CD4-positive, alpha-beta T cell treated with Interferon alpha-2 for 1 hour (primary cell): ENCODE results near the gene KCNK16.
A peak's percentile ranks its signal among the peaks of the same experiment; 100 is the strongest.

Experiments used
- DNase-seq, 2 donors: peaks; one replicate each; pipeline ENCODE4 v3.0.0-alpha.2; 2020 to 2022

Gene KCNK16

DNA sequence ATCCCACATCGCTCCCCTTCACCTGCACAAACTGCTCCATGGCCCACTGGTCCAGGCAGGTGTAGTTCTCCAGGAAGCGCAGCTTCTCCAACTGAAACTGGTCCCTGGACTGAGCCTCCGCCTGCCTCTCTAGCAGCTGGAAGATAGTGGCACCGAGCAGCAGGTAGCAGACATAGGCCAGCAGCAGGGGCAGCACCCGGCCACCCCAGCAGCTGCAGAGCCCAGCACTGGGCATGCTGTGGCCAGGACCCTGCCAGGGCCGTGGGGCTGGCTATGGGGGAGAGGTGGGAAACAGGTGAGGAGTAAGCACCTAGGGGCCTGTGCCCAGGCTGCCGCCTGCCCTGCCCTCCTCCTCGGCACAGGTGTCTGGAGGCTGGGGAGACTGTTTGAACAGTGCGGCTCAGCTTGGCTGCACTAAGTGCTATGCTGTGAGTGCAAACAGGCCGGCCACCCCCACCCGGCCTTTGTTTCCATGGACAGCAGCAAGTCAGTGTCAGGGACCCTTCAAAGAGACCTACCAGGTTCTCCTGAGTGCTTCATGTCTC is at the start of gene KCNK16:
Gene KCNK16, minus strand, starts transcription at position 397 of the 545 bp plus-strand sequence. Its CDS starts 162 bp downstream, at position 235.
- DNase-seq = no peak

- DNase-seq = no peak
Observed at GRCh38 chr6:39370390-39370789, 47.9 kb upstream of the KCNK16 start.

GRCh38 chr6:39369987-39370386 is 47.5 kb upstream of the KCNK16 start:
- no peak for DNase-seq

DNA sequence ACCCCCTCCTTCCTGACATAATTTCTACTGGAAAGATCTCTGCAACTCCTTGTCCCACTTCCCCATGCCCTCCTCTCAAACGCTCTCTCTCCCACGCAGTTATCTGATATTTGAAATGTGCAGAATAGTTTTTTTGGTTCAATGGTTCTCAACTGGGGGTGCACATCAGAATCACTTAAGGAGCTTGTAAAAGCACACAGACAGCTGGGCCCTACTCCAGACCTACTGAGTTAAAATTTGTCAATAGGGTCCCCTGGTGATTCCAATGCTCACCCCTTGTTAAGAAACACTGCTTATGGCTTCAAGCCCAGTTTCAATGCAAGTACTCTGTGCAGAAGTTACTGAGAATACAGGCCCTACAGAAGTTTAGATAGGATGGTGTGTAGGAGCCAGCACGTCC is 45.2 kb upstream of the KCNK16 start:
- no peak for DNase-seq

- DNase-seq = no peak
Observed at GRCh38 chr6:39366931-39367618, 44.6 kb upstream of the KCNK16 start.

GRCh38 chr6:39365281-39366074 is 43.0 kb upstream of the KCNK16 start:
- DNase-seq = no peak

GRCh38 chr6:39363280-39363679 is 40.8 kb upstream of the KCNK16 start:
- no peak for DNase-seq

DNA sequence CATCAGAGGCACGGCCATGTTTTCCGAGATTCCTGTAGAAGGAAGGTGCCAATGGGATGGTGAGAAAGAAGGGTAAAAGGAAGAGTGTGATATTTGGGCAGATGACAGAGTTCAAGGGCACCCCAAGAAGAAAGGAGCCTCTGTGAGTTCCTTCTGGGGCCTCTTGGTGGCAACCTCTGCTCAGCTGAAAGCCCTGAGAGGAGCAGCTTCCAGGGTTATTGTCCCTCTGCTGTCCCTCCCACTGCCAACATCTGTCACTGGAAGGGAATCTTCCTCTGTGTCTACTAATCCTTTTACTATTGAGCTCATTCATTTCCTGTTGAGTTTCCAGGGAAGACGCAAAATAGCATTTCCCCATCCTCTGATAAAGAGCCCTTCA is 40.0 kb upstream of the KCNK16 start:
- DNase-seq = no peak

DNA sequence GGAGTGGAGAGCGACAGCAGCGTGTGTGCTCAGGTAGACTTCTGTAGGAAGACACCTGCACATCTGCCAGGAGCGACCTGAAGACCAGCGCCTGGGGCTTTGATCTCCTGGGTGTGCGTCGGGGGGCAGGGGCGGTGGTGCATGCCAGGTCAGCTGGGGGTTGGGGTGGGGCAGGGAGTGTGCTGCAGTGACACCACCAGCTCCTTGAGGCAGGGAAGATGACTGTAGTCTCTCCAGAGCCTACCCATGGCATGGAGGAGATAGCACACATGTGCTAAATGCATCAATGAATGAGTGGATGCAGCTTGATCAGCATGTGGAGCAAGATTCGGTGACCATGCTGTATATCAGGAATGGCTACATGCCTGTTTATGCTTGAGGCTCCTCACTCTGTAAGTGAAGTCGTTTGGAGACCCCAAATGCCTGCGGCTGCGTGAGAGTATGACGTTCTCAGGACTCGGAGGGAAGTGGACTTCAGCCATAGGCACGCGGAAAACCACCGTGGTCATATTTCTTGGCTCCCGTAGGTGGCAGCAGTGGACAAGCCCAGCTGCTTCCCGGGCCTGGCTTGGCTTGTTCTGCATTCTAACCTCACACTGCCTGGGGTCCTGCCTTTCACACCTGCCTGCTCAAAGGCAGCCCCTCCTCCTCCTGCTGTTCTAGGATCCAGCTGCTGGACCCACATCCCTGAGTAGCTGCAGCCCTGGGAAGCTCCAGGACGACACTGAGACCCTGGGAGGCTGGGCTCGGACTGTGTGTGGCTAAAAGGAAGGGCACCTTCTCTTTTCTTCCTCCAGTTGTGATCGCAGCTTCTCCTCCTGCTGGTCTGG is 39.4 kb upstream of the KCNK16 start:
- DNase-seq = peak; percentile 20 to 36

DNA sequence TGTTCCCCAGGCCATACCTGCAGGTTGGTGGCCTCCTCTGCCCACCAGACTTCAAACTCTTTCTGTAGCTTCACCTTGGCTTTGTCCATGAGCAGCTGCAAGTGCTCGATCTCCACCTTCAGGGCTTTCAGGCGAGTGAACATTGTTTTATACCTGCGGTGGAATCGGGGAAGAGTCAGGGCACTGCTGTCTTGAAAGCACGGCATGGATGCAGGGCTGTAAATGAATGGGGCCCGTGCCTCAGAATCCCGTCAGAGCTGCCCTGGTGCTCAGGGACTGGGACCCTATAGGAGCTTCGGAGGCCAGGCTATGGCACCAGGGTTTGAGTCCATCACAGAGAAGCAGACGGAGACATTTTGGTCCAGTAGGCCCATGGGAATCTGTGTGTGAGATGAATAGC is 37.9 kb upstream of the KCNK16 start:
- no peak for DNase-seq

DNA sequence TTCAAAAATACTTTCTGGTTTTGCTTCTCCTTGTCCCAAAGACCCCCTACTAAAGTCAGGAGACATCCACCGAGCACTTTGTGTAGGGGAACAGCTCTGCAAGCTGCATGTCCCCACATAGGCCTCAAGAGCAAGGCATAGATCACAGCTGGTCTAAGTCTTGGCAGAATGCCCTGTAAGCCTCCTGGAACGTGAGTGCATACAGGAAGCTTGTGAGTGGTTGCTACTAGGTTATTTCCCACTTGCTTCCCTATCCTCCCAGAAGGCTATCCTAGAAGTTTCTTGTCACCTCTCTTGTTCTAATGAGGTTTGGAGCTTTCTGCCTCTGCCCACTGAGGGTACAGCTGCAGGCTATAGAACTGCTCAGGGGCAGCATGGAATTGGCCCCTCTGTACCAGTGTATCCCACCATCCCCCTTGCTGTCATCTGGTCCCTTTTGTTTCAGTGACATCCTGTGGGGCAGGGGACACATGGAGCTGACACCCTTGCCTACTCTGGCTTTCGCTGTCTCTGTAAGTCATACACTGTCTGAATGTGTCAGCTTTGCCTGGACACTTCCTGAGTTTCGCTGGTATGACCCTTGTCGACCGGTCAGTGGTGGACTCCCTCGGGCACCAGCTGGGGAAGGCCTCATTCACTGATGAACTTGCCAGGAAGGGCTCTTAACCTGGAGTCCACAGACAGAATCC is 35.6 kb upstream of the KCNK16 start:
- no peak for DNase-seq

GRCh38 chr6:39353698-39354315 is 31.3 kb upstream of the KCNK16 start:
- no peak for DNase-seq

GRCh38 chr6:39350723-39351505 is 28.4 kb upstream of the KCNK16 start:
- no peak for DNase-seq

GRCh38 chr6:39348740-39349139 is 26.2 kb upstream of the KCNK16 start:
- no peak for DNase-seq

DNA sequence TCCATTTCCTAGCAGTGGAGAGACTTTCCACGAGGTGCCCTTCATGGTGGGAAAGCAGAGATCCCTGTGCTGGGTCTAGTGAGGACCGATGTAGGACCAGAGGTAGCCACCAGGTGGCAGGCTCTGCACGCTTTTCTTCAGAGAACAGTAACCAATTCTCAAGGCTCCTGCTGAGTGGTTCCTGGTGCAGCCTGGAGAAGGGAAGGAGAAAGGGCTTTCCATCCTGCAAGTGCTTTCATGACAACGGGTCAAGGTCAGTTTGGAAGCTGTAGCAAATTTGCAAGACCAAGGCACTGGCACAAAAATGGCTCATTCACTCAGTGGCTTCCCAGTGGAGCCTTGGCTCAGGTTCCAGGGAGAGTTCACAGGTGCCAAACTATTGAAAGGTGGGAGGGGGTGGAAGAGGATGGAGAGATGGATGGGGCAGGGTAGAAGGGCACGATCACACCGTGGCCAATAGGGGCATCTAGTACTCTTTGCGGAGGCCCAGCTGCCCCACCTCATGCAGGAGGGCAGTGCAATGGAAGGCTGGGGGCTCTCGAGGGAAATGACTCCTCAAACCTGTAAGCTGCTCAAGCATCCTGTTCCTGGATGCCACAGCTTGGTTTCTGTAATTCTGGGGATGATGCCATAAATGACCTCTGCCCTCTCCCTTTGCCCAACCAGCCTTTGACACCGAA is 25.5 kb upstream of the KCNK16 start:
- peak; percentile 15 to 49 for DNase-seq

DNA sequence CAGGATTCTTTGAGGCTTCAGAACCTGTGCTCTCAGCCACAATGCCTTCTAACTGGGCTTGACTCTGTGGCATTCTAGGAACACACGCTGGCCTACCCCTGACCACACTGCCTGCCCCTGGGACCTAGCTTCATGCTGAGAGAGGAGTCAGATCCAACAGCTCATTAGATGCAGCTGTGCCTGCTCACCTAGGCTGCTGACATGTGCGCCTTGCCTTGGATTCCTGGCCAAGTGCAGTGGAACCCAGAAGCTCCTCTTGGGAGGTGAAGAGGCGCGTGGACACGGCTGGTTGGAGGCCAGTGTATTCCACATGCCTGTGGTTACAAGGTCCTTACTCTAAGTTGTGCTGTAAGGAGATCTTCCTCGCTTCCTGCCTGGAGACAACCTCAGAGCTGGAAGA is 24.7 kb upstream of the KCNK16 start:
- no peak for DNase-seq

- DNase-seq = no peak
Observed at GRCh38 chr6:39344821-39345280, 22.3 kb upstream of the KCNK16 start.

GRCh38 chr6:39343396-39343870 is 20.9 kb upstream of the KCNK16 start:
- DNase-seq = no peak

GRCh38 chr6:39342692-39343395 is 20.3 kb upstream of the KCNK16 start:
- peak in 1 of 2 donors; percentile 5 for DNase-seq

DNA sequence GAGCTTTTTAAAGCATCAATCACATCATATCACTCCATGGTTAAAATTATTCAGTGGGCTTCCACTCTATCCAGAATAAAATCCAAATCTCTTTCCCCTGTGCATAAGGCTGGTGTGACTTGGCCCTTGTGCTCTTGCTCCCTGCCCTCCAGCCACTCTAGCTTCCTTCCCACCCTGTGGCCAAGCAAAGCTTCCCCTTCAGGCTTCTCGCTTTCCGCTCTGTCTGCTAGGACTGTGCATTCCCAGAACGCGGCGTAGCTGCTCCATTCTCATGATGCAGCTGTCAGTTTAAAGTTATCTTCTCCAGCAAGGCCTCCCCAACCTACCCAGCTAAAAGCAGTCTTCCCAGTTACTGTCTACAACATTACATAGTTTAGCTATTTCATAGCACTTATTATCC is 19.4 kb upstream of the KCNK16 start:
- DNase-seq = no peak
